BE2C (cell line): Measurements from ENCODE around the gene KIZ.

Experiments
- DNase-seq: peaks from one replicate; pipeline ENCODE4 v3.0.0-alpha.2; 2020
- H3K27me3 ChIP-seq: fragments of 250-450 bp; sonication (Bioruptor Pico); 2 replicates; pipeline ENCODE4 v1.5.1; 2020; ENCODE audit warnings: mild to moderate bottlenecking
- H3K36me3 ChIP-seq: fragments of 250-450 bp; sonication (Bioruptor Pico); 2 replicates; pipeline ENCODE4 v1.5.1; 2020; ENCODE audit warnings: mild to moderate bottlenecking
- H3K4me1 ChIP-seq: fragments of 250-450 bp; sonication (Bioruptor Pico); 2 replicates; pipeline ENCODE4 v1.5.1; 2020
- H3K4me3 ChIP-seq: 2 replicates; pipeline ENCODE4 v1.5.1; 2011; ENCODE audit warnings: low read depth, low read length
- H3K9me3 ChIP-seq: fragments of 250-450 bp; sonication (Bioruptor Pico); 2 replicates; pipeline ENCODE4 v1.5.1; 2020
- TF ChIP-seq, protein P1 (sequence below): IDR thresholded peaks from 2 replicates; pipeline ENCODE4 v1.5.1; 2012; ENCODE audit warnings: mild to moderate bottlenecking, low read depth, low read length

KIZ gene

DNA sequence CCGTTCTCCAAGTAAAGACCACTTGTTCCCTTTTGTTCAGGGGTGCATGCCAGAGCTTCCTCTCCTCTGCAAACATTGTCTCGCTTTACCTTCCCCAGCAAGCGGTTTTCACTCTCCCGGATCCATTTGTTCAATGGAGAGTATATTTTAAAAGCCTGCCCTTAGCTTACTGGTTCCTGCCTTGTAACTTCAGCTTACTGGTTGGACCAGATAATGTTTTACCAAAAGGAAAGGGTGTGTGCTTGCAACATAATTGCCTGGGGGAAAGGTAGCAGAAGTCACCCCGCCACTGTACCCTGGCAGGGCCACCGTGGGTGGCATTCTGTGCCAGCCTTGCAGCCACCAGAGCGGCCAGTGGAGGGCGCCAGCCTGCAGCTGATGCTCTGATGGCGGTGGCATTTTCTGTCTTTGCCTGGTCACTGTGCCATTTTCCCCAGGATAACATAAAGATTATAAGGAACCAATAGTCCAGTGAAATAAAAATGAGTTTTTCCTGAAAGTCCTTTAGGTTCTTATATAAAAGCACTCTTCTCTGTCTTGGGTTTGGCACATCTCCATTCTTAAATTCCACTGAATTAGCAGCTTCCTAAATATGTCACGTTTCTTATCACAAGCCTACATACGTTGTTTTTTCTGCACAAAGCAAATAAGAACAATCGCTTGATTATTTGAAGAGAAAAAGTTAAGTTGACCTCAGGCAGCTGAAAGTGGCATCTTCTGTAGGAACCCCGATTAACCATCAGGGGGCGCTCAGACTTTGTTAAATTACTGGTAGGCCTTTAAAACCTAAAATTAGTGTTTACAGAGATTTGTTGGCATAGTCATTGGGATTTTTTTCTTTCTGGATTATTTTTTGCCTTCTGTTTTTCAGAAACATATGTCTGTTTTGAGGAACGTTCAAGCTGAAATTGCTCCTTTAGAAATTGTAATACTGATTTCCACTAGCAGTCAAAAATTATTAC, 109.9 kb downstream of the KIZ start:
- no peaks in the 10 kb centered on the region; the same call in 1 of the 2 replicates for H3K36me3 ChIP-seq
- TF ChIP-seq, protein P1, sequence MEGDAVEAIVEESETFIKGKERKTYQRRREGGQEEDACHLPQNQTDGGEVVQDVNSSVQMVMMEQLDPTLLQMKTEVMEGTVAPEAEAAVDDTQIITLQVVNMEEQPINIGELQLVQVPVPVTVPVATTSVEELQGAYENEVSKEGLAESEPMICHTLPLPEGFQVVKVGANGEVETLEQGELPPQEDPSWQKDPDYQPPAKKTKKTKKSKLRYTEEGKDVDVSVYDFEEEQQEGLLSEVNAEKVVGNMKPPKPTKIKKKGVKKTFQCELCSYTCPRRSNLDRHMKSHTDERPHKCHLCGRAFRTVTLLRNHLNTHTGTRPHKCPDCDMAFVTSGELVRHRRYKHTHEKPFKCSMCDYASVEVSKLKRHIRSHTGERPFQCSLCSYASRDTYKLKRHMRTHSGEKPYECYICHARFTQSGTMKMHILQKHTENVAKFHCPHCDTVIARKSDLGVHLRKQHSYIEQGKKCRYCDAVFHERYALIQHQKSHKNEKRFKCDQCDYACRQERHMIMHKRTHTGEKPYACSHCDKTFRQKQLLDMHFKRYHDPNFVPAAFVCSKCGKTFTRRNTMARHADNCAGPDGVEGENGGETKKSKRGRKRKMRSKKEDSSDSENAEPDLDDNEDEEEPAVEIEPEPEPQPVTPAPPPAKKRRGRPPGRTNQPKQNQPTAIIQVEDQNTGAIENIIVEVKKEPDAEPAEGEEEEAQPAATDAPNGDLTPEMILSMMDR = peak; percentile 91
- no peaks in the 10 kb centered on the region for H3K4me1 ChIP-seq
- H3K9me3 ChIP-seq = no peaks in the 10 kb centered on the region
- peak; percentile 71 for DNase-seq
- H3K27me3 ChIP-seq = no peaks in the 10 kb centered on the region
- H3K4me3 ChIP-seq = no peak overlapping the region

DNA sequence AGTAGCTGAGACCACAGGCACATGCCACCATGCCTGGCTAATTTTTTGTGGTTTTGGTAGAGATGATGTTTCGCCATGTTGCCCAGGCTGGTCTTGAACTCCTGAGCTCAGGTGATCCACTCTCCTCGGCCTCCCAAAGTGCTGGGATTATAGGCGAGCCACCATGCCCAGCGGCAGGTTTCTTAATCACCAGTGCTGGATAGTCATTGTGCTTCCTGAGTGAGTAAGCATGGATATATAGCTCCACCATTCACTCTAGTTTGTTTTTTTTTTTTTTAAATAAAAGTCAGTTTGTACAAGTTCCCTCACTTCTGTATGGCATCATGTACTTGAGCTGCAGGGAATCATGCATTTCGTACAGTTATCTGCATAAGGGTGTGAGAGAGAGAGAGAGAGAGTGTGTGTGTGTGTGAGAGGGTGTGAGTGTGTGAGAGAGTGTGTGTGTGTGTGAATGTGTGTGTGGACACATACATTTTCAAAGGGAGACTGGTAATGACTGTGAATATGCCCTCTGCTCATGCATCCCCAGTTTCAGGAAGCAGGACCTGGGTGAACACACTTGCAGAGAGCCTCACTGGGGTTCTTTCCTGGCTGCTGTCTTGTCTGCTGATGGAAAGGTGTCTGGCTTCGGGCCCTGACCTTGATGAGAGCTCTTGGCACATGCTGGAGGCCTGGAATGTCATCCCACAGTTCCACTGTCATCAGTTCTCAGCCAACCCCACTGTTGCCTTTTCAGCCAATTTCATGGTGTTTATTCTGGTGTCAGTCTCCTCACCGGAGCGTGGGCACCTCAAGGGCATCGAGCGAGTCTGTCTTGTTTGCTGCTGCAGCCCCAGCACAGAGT, 112.3 kb downstream of the KIZ start:
- Histone ChIP-seq H3K4me3 (no peak overlapping the region), H3K9me3 (no peaks in the 10 kb centered on the region), H3K36me3 (no peaks in the 10 kb centered on the region), H3K27me3 (no peaks in the 10 kb centered on the region), H3K4me1 (no peaks in the 10 kb centered on the region)
- no peak for DNase-seq
- TF ChIP-seq, protein P1 = no peak

DNA sequence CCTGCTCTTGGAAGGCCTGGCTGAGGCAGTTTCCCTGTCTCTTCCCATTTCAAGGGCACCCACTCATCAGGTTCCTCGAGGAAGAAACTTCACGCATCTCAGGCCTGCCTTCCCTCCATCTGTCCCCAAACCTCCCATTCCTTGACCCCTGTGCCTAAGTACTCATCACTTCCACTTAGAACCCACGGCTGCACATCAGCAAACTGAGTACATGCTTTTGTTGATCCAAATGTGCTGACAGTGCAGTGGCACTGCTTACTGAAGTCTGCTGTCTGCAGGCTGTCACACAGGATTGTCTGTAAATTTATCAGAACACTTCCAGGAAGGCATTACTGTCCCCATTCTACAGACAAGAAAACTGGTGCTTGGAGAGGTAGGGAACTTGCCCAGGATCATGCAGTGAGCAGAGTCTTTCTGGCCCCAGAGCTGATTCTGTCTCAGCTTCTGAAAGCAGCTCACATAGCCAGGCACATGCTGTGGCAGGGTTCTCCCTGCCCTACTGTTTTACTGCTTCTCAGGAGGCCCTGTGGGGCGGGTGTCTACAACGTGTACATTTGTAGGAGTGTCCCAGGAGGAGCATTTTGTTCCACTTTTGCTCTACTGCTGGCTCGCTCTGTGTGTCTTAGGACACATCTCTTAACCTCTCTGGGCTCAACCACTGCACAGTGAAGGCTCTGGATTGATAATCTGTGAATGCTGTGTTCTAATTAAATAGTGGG, 113.1 kb downstream of the KIZ start:
- Histone ChIP-seq H3K4me3 (no peak overlapping the region), H3K9me3 (no peaks in the 10 kb centered on the region), H3K36me3 (no peaks in the 10 kb centered on the region), H3K4me1 (no peaks in the 10 kb centered on the region), H3K27me3 (no peaks in the 10 kb centered on the region)
- TF ChIP-seq, protein P1 = no peak
- no peak for DNase-seq

DNA sequence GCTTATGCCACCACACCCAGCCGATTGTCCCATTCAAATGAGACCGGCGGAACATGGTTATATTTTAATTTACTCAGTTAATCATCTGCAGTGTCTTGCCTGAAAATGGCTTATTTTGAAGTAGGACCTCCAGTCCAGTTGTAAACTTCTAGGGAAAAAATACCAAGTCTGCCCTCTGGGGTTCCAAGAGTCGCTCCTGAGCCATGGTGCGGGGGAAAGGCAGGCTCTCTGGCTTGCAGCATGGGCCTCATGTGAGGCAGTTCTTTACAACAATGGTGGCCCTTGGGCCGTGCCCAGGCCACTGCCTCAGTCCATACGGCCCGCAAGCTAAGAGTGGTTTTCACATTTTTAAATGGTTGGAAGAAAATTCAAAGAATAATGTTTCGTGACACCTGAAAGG, 114.5 kb downstream of the KIZ start:
- Histone ChIP-seq H3K4me1 (no peaks in the 10 kb centered on the region), H3K36me3 (no peaks in the 10 kb centered on the region), H3K27me3 (no peaks in the 10 kb centered on the region), H3K4me3 (no peak overlapping the region), H3K9me3 (no peaks in the 10 kb centered on the region)
- TF ChIP-seq, protein P1 = no peak
- no peak for DNase-seq

DNA sequence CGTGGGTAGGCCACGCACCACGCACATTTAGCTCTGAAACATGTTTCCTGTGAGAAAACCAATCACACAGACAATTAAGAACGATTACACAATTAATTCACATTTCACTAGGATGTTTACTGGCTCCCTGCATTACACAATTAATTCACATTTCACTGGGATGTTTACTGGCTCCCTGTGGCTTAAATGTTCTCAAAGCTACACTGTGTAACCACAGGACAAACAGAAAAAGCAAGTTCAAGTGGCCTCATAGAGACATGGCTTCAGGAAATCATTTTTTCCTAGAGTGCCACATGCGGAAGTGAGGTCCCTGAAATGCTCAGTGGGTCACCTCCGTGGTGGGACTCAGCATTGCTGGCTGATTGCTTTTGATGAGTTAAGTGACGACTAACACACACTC, 115.5 kb downstream of the KIZ start:
- TF ChIP-seq, protein P1 = no peak
- DNase-seq = no peak
- no peaks in the 10 kb centered on the region for H3K4me1 ChIP-seq

More for the DNA sequence above, 115.5 kb downstream of the KIZ start:
- no peaks in the 10 kb centered on the region for H3K9me3 ChIP-seq
- H3K36me3 ChIP-seq = no peaks in the 10 kb centered on the region
- no peaks in the 10 kb centered on the region for H3K27me3 ChIP-seq
- no peak overlapping the region for H3K4me3 ChIP-seq
